HCT116 (cell line): Measurements from ENCODE around the gene GIGYF1.

Experiments used
- EGR1 ChIP-seq: IDR thresholded peaks from 2 replicates; pipeline ENCODE4 v1.6.1; 2012; ENCODE audit warnings: low read depth
- ELF1 ChIP-seq: IDR thresholded peaks from 2 replicates; pipeline ENCODE4 v1.6.1; 2012; ENCODE audit warnings: low read depth, borderline replicate concordance
- EZH2 ChIP-seq: fragments of 200-600 bp; sonication (generic); IDR thresholded peaks from 2 replicates; pipeline ENCODE4 v1.6.1; 2017; ENCODE audit warnings: antibody characterized with exemption, mixed run types
- JUND ChIP-seq: IDR thresholded peaks from 2 replicates; pipeline ENCODE4 v1.6.1; 2012
- POLR2A ChIP-seq: IDR thresholded peaks from 2 replicates; pipeline ENCODE4 v1.7.0; 2011; ENCODE audit warnings: borderline replicate concordance; ENCODE audit not compliant: insufficient read depth, insufficient read length; ENCODE audit errors: extremely low read depth
- RAD21 ChIP-seq: IDR thresholded peaks from 2 replicates; pipeline ENCODE4 v1.6.1; 2012; ENCODE audit warnings: low read depth, mild to moderate bottlenecking
- SIN3A ChIP-seq: IDR thresholded peaks from 2 replicates; pipeline ENCODE4 v1.6.1; 2012; ENCODE audit warnings: low read depth
- ZNF274 ChIP-seq: fragments of 200-500 bp; sonication (Bioruptor generic); IDR thresholded peaks from 2 replicates; pipeline ENCODE4 v1.6.1; 2014; ENCODE audit warnings: mild to moderate bottlenecking, low read depth, low read length, inconsistent platforms
- TF ChIP-seq, protein P1 (sequence below), 3 experiments: fragments of 200-600 bp in 1 of 3; sonication (generic) in 1 of 3; IDR thresholded peaks in 2 of 3; conservative IDR thresholded peaks in 1 of 3; 2 replicates each; pipeline ENCODE4 v1.5.1; 2012 to 2017; ENCODE audit warnings: low read depth in 2 of 3, low read length in 2 of 3, antibody characterized with exemption in 1 of 3, borderline replicate concordance in 1 of 3, control low read depth in 1 of 3, mild to moderate bottlenecking in 1 of 3, mixed read lengths in 1 of 3, mixed run types in 1 of 3, moderate library complexity in 1 of 3; ENCODE audit not compliant: insufficient read depth in 1 of 3
- TF ChIP-seq, protein P2 (sequence below): IDR thresholded peaks from 2 replicates; pipeline ENCODE4 v1.6.1; 2011; ENCODE audit warnings: mild to moderate bottlenecking, low read length, moderate library complexity; ENCODE audit not compliant: insufficient replicate concordance; ENCODE audit errors: extremely low read depth

DNA sequence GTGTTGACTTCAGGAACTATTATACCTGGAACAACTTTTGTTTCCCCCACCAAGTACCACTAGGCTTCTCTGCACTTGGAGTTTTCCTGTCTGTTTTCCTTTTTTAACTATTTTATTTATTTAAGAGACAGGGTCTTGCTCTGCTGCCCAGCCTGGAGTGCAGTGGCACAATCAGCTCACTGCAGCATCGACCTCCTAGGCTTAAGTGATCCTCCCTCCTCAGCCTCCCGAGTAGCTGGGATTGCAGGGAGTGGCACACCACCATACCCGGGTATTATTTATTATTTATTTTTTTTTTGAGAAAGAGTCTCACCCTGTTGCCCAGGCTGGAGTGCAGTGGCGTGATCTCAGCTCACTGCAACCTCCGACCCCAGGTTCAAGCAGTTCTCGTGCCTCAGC lies 2.1 kb upstream of the GIGYF1 start:
- TF ChIP-seq, protein P1, sequence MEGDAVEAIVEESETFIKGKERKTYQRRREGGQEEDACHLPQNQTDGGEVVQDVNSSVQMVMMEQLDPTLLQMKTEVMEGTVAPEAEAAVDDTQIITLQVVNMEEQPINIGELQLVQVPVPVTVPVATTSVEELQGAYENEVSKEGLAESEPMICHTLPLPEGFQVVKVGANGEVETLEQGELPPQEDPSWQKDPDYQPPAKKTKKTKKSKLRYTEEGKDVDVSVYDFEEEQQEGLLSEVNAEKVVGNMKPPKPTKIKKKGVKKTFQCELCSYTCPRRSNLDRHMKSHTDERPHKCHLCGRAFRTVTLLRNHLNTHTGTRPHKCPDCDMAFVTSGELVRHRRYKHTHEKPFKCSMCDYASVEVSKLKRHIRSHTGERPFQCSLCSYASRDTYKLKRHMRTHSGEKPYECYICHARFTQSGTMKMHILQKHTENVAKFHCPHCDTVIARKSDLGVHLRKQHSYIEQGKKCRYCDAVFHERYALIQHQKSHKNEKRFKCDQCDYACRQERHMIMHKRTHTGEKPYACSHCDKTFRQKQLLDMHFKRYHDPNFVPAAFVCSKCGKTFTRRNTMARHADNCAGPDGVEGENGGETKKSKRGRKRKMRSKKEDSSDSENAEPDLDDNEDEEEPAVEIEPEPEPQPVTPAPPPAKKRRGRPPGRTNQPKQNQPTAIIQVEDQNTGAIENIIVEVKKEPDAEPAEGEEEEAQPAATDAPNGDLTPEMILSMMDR (IDR thresholded peaks at IDR 0.05 in 2 of 3, conservative IDR thresholded peaks at IDR 0.05 in 1 of 3; ENCODE audit: borderline replicate concordance in 1 of 3, insufficient read depth in 1 of 3, low read depth in 2 of 3, low read length in 2 of 3) = no peak
- TF ChIP-seq SIN3A (no peak), EZH2 (no peak), POLR2A (no peak), JUND (no peak), EGR1 (no peak), ELF1 (no peak), ZNF274 (no peak), RAD21 (no peak)
- TF ChIP-seq, protein P2, sequence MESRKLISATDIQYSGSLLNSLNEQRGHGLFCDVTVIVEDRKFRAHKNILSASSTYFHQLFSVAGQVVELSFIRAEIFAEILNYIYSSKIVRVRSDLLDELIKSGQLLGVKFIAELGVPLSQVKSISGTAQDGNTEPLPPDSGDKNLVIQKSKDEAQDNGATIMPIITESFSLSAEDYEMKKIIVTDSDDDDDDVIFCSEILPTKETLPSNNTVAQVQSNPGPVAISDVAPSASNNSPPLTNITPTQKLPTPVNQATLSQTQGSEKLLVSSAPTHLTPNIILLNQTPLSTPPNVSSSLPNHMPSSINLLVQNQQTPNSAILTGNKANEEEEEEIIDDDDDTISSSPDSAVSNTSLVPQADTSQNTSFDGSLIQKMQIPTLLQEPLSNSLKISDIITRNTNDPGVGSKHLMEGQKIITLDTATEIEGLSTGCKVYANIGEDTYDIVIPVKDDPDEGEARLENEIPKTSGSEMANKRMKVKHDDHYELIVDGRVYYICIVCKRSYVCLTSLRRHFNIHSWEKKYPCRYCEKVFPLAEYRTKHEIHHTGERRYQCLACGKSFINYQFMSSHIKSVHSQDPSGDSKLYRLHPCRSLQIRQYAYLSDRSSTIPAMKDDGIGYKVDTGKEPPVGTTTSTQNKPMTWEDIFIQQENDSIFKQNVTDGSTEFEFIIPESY = no peak
